Breast epithelium (tissue), 4 donors: Measurements from ENCODE around the gene BTG1. TPM values are rescaled to one million over a fixed set of nuclear protein-coding genes. Genes with fewer than 3 reads are reported as not detected.
"Not testable (repeated sequence)": the region's sequence is repeated elsewhere in the genome, so short reads cannot be mapped to it uniquely, and the experiment has no call there.

Experiments
- DNase-seq, 2 donors: peaks; one replicate each; pipeline ENCODE4 v3.0.0-alpha.2; 2019; ENCODE audit warnings: low spot score in 2 of 2
- H3K27ac ChIP-seq, 2 donors: fragments of 200-600 bp; sonication (generic) in 1 of 2; one replicate each; pipeline ENCODE4 v1.5.1; 2016 to 2019; ENCODE audit warnings: mild to moderate bottlenecking in 1 of 2
- H3K27me3 ChIP-seq, 2 donors: fragments of 200-600 bp; sonication (generic) in 1 of 2; one replicate each; pipeline versions ENCODE4 v1.5.1 to v1.6.0; 2017 to 2019; ENCODE audit warnings: control low read depth in 1 of 2, mild to moderate bottlenecking in 1 of 2
- H3K36me3 ChIP-seq: fragments of 200-600 bp; one replicate; pipeline ENCODE4 v1.5.1; 2019
- H3K4me1 ChIP-seq, 2 donors: fragments of 200-600 bp; sonication (generic); one replicate each; pipeline ENCODE4 v1.5.1; 2016 to 2019; ENCODE audit warnings: control low read depth in 1 of 2
- H3K4me3 ChIP-seq, 3 donors: fragments of 200-600 bp; sonication (generic); 1 replicate in 2 of 3; 2 replicates in 1 of 3; pipeline ENCODE4 v1.5.1; 2016 to 2019; ENCODE audit warnings: mild to moderate bottlenecking in 3 of 3, moderate library complexity in 2 of 3
- H3K9me3 ChIP-seq, 2 donors: fragments of 200-600 bp; sonication (generic) in 1 of 2; one replicate each; pipeline ENCODE4 v1.5.1; 2016 to 2019; ENCODE audit warnings: control low read depth in 1 of 2
- POLR2A ChIP-seq: fragments of 450-650 bp; IDR thresholded peaks from one replicate; pipeline ENCODE4 v1.6.1; 2016; ENCODE audit warnings: antibody characterized with exemption, mild to moderate bottlenecking, moderate library complexity
- POLR2AphosphoS5 ChIP-seq, 3 donors: sonication (generic); formaldehyde crosslinking; IDR thresholded peaks; one replicate each; pipeline ENCODE4 v1.6.1; 2017; ENCODE audit warnings: antibody characterized with exemption in 3 of 3
- intact Hi-C: fragments of 100-400 bp; cut with DNase I; formaldehyde crosslinking; loops from one replicate; pipeline ENCODE4 v1.15.1; 2023; ENCODE audit warnings: low total_unique reads
- total RNA-seq, 3 donors: library from RNA; depleted of rRNA; stranded (reverse); fragments of >200 nt; gene quantifications; one replicate each; pipeline ENCODE4 v1.1.0, GENCODE V29; 2016
- TF ChIP-seq, protein P1 (sequence below), 3 donors: fragments of 450-650 bp; IDR thresholded peaks; one replicate each; pipeline ENCODE4 v1.5.1; 2016 to 2017; ENCODE audit warnings: antibody characterized with exemption in 3 of 3, mild to moderate bottlenecking in 3 of 3, moderate library complexity in 3 of 3

BTG1 gene
- total RNA-seq, 3 donors from 2014 or later: 83.9 to 106 (median 96.3) TPM

DNA sequence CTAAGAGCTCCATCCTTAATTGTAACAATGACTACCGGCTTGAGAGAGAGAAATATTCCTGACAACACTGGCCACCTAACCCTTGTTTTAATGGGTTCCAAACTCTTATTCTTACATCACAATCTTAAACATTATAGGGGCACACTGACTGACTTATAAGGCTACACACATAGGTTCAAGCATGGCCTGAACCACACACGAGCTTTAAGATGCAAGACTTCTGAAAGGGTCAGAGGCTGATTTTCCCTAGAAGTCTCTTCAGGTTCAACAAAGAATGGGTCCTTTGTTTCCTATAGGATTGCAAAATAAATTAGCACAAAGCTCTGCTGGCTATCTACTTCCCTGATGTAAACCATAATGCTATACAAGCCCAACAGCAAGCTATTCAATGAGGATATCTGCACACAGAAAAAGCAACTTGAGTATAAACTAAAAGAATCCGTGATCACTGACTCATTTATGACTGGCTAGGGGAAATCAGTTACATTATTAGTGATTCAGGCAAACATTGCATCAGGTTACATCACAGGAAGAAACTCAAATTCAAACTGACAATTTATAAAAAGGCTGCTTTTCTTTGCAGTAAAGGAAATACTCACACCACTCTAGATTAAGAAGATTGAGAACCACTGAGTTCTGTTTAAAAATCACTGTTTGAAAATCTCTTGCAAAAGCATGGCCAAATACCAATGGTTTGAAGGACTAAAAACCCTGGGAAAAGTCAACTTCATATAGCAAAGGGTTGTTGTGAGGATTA, 8.5 kb downstream of the BTG1 start:
- H3K9me3 ChIP-seq: no peaks in the 10 kb centered on the region
- peak overlapping the region; percentile 66 to 100 (median 95) for H3K4me3 ChIP-seq
- intact Hi-C loops: no loop called here
- no peaks in the 10 kb centered on the region for H3K36me3 ChIP-seq
- TF ChIP-seq, protein P1, sequence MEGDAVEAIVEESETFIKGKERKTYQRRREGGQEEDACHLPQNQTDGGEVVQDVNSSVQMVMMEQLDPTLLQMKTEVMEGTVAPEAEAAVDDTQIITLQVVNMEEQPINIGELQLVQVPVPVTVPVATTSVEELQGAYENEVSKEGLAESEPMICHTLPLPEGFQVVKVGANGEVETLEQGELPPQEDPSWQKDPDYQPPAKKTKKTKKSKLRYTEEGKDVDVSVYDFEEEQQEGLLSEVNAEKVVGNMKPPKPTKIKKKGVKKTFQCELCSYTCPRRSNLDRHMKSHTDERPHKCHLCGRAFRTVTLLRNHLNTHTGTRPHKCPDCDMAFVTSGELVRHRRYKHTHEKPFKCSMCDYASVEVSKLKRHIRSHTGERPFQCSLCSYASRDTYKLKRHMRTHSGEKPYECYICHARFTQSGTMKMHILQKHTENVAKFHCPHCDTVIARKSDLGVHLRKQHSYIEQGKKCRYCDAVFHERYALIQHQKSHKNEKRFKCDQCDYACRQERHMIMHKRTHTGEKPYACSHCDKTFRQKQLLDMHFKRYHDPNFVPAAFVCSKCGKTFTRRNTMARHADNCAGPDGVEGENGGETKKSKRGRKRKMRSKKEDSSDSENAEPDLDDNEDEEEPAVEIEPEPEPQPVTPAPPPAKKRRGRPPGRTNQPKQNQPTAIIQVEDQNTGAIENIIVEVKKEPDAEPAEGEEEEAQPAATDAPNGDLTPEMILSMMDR (IDR thresholded peaks at IDR 0.05): no peak
- no peak for TF ChIP-seq POLR2AphosphoS5 (IDR thresholded peaks at IDR 0.05)
- no peak for TF ChIP-seq POLR2A
- H3K4me1 ChIP-seq: peaks cover 8 to 17% of the 10 kb centered on the region in 2 donors
- H3K27me3 ChIP-seq: no peaks in the 10 kb centered on the region
- DNase-seq: no peak
- H3K27ac ChIP-seq: peak overlapping the region; percentile 21 to 96

DNA sequence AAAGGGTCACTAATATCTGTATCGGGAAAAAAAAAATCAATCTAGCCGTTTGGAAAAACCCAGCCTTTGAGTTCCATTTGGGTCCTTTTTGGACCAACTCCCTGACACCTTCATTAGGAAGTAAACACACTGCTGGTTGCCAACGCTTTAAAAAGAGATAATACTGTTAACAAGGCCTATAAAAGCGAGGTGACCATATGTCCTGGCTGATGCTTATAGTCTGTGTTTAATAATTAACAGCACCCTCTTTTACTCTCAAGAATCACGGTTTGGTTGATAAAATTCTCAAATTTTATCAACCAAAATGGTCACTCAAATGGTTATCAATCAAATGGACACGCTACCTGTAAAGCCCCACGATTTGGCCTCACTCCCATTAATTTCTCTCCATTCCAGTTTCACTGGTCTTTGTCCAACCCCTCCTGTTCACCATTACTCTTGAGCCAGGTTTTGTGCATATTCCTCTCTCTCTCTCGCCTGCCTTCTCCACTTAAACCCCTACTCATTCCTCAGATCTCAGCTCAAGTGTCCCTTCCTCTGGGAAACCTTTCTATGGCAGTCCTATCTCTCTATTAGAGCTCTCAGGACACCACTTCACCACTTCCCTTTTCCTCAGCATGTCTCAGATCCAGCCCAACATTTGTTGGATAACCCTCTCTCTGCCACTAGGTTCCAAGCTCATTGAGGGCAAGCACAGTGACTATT, 9.5 kb downstream of the BTG1 start:
- Histone ChIP-seq H3K36me3 (no peaks in the 10 kb centered on the region), H3K27ac (peak overlapping the region; percentile 17 to 96), H3K27me3 (no peaks in the 10 kb centered on the region), H3K4me3 (peak overlapping the region in 2 of 3 donors; percentile 66 to 95), H3K9me3 (no peaks in the 10 kb centered on the region), H3K4me1 (peaks cover 8 to 17% of the 10 kb centered on the region in 2 donors)
- no peak for TF ChIP-seq POLR2A
- TF ChIP-seq, protein P1 (IDR thresholded peaks at IDR 0.05): no peak
- intact Hi-C loops: no loop called here
- DNase-seq: no peak

DNA sequence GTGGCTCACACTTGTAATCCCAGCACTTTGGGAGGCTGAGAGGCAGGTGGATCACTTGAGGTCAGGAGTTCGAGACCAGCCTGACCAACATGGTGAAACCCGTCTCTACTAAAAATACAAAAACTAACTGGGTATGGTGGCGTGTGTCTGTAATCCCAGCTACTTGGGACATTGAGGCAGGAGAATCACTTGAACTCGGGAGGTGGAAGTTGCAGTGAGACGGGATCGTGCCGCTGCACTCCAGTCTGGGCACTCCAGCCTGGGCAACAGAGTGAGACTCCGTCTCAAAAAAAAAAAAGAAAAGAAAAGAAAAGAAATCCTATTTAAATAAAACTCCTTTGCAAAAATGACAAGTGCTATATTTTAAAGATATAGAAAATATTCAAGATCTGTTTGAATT, 10.1 kb downstream of the BTG1 start:
- Histone ChIP-seq H3K27ac (peak overlapping the region in 1 of 2 donors; percentile 39), H3K4me3 (peak overlapping the region in 1 of 3 donors; percentile 37), H3K4me1 (peaks cover 8 to 17% of the 10 kb centered on the region in 2 donors)
- H3K27me3 ChIP-seq, H3K9me3 ChIP-seq, H3K36me3 ChIP-seq, DNase-seq, intact Hi-C loops: not testable (repeated sequence)

DNA sequence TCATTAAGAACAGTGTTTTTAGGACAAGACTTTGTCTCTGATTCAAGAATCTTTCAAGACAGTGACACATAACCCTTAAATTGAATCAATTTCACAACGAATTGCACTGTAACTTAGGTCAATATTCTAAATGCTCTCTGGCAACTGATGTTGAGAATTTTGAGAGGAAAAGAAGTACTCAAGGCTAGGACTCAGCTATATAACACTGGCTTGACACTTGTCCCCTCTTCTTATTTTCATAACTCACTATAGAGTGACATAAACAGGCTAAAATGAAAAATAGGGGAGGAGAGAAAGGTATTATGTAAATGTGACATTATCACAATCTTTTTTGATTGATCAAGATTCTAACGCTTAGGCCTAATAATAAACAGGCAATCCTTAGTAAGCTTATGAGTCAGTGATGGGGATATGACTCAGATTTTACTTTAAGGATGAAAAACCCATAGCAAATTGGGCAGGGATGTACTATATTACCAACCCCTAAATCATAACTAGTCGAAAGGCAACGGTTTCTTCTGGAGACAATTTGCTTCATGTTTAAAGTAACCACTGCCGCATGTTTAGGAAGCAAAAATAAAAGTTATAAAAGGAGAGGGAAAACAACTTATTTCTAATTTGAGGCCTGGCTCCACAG, 10.9 kb downstream of the BTG1 start:
- H3K4me1 ChIP-seq: peaks cover 8 to 17% of the 10 kb centered on the region in 2 donors
- no peak for DNase-seq
- TF ChIP-seq, protein P1 (IDR thresholded peaks at IDR 0.05): no peak
- TF ChIP-seq POLR2A (no peak), POLR2AphosphoS5 (IDR thresholded peaks at IDR 0.05) (no peak)
- H3K4me3 ChIP-seq: peak overlapping the region in 1 of 3 donors; percentile 37
- peak overlapping the region; percentile 39 to 59 for H3K27ac ChIP-seq
- H3K9me3 ChIP-seq: no peaks in the 10 kb centered on the region
- intact Hi-C loops: no loop called here
- H3K27me3 ChIP-seq: no peaks in the 10 kb centered on the region
- H3K36me3 ChIP-seq: no peaks in the 10 kb centered on the region

DNA sequence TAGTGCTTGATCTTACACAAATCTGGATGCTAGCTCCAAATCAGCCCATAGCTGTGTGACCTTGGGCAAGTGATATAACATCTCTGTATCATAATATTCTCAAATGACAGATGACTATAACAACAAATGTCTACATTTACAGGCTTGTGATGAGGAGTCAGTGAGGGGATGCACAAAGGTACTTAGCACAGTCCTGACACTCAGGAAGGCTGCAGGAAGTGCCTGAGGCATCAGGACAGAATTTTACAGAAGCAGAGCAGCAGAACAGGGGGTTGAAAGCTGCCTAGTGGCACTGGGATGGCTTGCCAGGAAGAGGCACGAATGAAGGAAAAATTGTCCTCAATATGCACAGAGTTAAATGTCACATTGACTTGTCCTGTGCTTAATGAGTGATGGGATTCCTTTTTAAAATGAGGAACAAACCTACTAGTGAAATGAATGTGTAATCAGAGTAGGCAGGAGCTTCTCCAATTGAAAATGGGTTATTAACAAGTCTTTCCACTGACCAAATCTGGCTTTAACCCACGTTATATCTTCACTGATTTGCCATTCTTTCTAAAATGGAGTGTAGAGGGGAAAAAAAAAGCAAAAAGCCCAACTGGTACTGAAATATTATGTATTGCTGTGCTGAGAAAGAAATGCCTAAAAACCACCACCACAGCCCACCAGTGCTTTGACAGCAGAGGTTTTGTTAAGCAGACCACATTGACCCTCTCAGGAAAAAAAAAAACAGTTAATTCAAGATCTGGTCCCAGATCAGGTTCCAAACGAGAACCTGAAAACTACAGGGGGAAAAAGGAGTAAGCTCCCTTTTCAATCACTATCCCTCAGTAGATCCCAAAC, 11.6 kb downstream of the BTG1 start:
- DNase-seq: no peak
- H3K4me3 ChIP-seq: peak overlapping the region in 1 of 3 donors; percentile 37
- no peaks in the 10 kb centered on the region for H3K9me3 ChIP-seq
- no peaks in the 10 kb centered on the region for H3K36me3 ChIP-seq
- peak overlapping the region; percentile 39 to 59 for H3K27ac ChIP-seq
- peaks cover 8 to 13% of the 10 kb centered on the region in 2 donors for H3K4me1 ChIP-seq
- TF ChIP-seq POLR2AphosphoS5 (IDR thresholded peaks at IDR 0.05) (no peak), POLR2A (no peak)
- TF ChIP-seq, protein P1 (IDR thresholded peaks at IDR 0.05): no peak
- intact Hi-C loops: no loop called here
- no peaks in the 10 kb centered on the region for H3K27me3 ChIP-seq
